Endodermal cell (in vitro differentiated cells): ENCODE results near the gene SDCCAG8. TPM values are rescaled to one million over a fixed set of nuclear protein-coding genes. Genes with fewer than 3 reads are reported as not detected.

Experiments
- DNase-seq: peaks from one replicate; pipeline ENCODE4 v3.0.0-alpha.2; 2017
- H3K27ac ChIP-seq: 2 replicates; pipeline ENCODE4 v1.5.1; 2013; ENCODE audit warnings: mild to moderate bottlenecking, low read depth, low read length, moderate library complexity
- H3K27me3 ChIP-seq: 2 replicates; pipeline ENCODE4 v1.6.1; 2013; ENCODE audit warnings: mild to moderate bottlenecking, low read length, moderate library complexity; ENCODE audit not compliant: insufficient read depth, control insufficient read depth, poor library complexity, severe bottlenecking
- H3K36me3 ChIP-seq: 2 replicates; pipeline ENCODE4 v1.7.0; 2013; ENCODE audit warnings: mild to moderate bottlenecking, low read length, moderate library complexity; ENCODE audit not compliant: control insufficient read depth, insufficient read depth
- H3K4me1 ChIP-seq: one replicate; pipeline ENCODE4 v1.7.0; 2013; ENCODE audit warnings: low read length; ENCODE audit not compliant: control insufficient read depth, insufficient read depth
- H3K4me3 ChIP-seq: 2 replicates; pipeline ENCODE4 v1.5.1; 2013; ENCODE audit warnings: mild to moderate bottlenecking, low read length, moderate library complexity
- H3K9ac ChIP-seq: 2 replicates; pipeline ENCODE4 v1.6.1; 2013; ENCODE audit warnings: mild to moderate bottlenecking, low read length, moderate library complexity; ENCODE audit not compliant: poor library complexity, severe bottlenecking; ENCODE audit errors: extremely low read depth
- H3K9me3 ChIP-seq: 2 replicates; pipeline ENCODE4 v1.6.1; 2013; ENCODE audit warnings: mild to moderate bottlenecking, low read length, moderate library complexity; ENCODE audit not compliant: control insufficient read depth
- H3K27ac Mint-ChIP-seq: 2 replicates; pipeline ENCODE4 v1.8.0; 2020; ENCODE audit warnings: mixed read lengths
- H3K27me3 Mint-ChIP-seq: 2 replicates; pipeline ENCODE4 v1.8.0; 2021; ENCODE audit warnings: mild to moderate bottlenecking, mixed read lengths; ENCODE audit not compliant: insufficient read depth
- H3K36me3 Mint-ChIP-seq: 2 replicates; pipeline ENCODE4 v1.8.0; 2020; ENCODE audit warnings: low read depth, mixed read lengths
- H3K4me1 Mint-ChIP-seq: 2 replicates; pipeline ENCODE4 v1.8.0; 2020; ENCODE audit warnings: mixed read lengths
- H3K4me3 Mint-ChIP-seq: 2 replicates; pipeline ENCODE4 v1.8.0; 2020; ENCODE audit warnings: mild to moderate bottlenecking, moderate library complexity, mixed read lengths
- H3K9me3 Mint-ChIP-seq: 2 replicates; pipeline ENCODE4 v1.8.0; 2020; ENCODE audit warnings: mild to moderate bottlenecking, mixed read lengths
- CTCF ChIP-seq: fragments of 200-600 bp; sonication (generic); conservative IDR thresholded peaks from 2 replicates; pipeline ENCODE4 v1.5.0; 2021; ENCODE audit warnings: antibody characterized with exemption, mild to moderate bottlenecking
- WGBS, 2 experiments: methylation state at CpG; one replicate each; pipeline versions ENCODE4 v1.1.5 to v1.1.7; 2013; ENCODE audit warnings: missing lambda C conversion rate in 2 of 2, mixed read lengths in 1 of 2; ENCODE audit not compliant: insufficient coverage in 1 of 2, insufficient read length in 1 of 2; 5-methylcytosine and 5-hydroxymethylcytosine counted together
- total RNA-seq, 2 donors: library from RNA; stranded (reverse); fragmentation: NEBNext Ultra II Directional in 1 of 2; extraction: Animal tissue kit (Norgen Biotek cat#: 25700) in 1 of 2; gene quantifications; 2 replicates in 1 of 2; 3 replicates in 1 of 2; pipeline ENCODE4 v1.2.1, GENCODE V29; 2021

The SDCCAG8 gene
- total RNA-seq, 2 donors from 2014 or later = 19.8 to 27.5 TPM

- 93% methylated on average over 3 of the region's 3 CpGs; no CpG with 5 or more reads in 1 of the 2 experiments for WGBS, 2 experiments
- H3K9me3 Mint-ChIP-seq = no peaks in the 10 kb centered on the region
These were observed 90.6 kb downstream of the SDCCAG8 start for GRCh38 chr1:243346468-243346867.

GRCh38 chr1:243348331-243348730 is 92.5 kb downstream of the SDCCAG8 start:
- no peak for TF ChIP-seq CTCF
- Histone ChIP-seq H3K9ac (no peak overlapping the region), H3K27me3 (no peaks in the 10 kb centered on the region), H3K4me3 (no peak overlapping the region), H3K27ac (no peak overlapping the region), H3K36me3 (no peaks in the 10 kb centered on the region), H3K9me3 (no peaks in the 10 kb centered on the region), H3K4me1 (no peaks in the 10 kb centered on the region)
- Mint-ChIP-seq H3K4me1 (no peaks in the 10 kb centered on the region), H3K9me3 (no peaks in the 10 kb centered on the region), H3K27ac (no peak overlapping the region), H3K27me3 (no peaks in the 10 kb centered on the region), H3K4me3 (no peak overlapping the region), H3K36me3 (no peaks in the 10 kb centered on the region)
- no peak for DNase-seq
- 93 to 100% methylated on average over 4 to 11 of the region's 11 CpGs for WGBS, 2 experiments

More at GRCh38 chr1:243346468-243346867, 90.6 kb downstream of the SDCCAG8 start:
- H3K36me3 ChIP-seq = no peaks in the 10 kb centered on the region
- Mint-ChIP-seq H3K27ac (no peak overlapping the region), H3K36me3 (no peaks in the 10 kb centered on the region), H3K4me1 (no peaks in the 10 kb centered on the region), H3K4me3 (no peak overlapping the region), H3K27me3 (no peaks in the 10 kb centered on the region)
- no peak for TF ChIP-seq CTCF
- H3K9ac ChIP-seq = no peak overlapping the region
- H3K4me3 ChIP-seq = no peak overlapping the region
- no peaks in the 10 kb centered on the region for H3K9me3 ChIP-seq
- no peak for DNase-seq
- H3K27me3 ChIP-seq = no peaks in the 10 kb centered on the region
- peak overlapping the region; percentile 96 for H3K27ac ChIP-seq
- H3K4me1 ChIP-seq = no peaks in the 10 kb centered on the region

- Mint-ChIP-seq H3K9me3 (no peaks in the 10 kb centered on the region), H3K27ac (no peak overlapping the region), H3K36me3 (no peaks in the 10 kb centered on the region), H3K4me3 (no peak overlapping the region), H3K27me3 (no peaks in the 10 kb centered on the region), H3K4me1 (no peaks in the 10 kb centered on the region)
- TF ChIP-seq CTCF = no peak
- Histone ChIP-seq H3K27me3 (no peaks in the 10 kb centered on the region), H3K4me3 (no peak overlapping the region), H3K27ac (no peak overlapping the region), H3K9me3 (no peaks in the 10 kb centered on the region), H3K36me3 (no peaks in the 10 kb centered on the region), H3K9ac (no peak overlapping the region), H3K4me1 (no peaks in the 10 kb centered on the region)
- DNase-seq = no peak
- WGBS, 2 experiments = 100% methylated on average over 1 of the region's 1 CpG; no CpG with 5 or more reads in 1 of the 2 experiments
These were observed 93.3 kb downstream of the SDCCAG8 start for GRCh38 chr1:243349128-243349527.
